SK-N-SH (cell line): ENCODE results near the gene GTF2F2. TPM values are rescaled to one million over a fixed set of nuclear protein-coding genes. Genes with fewer than 3 reads are reported as not detected.

Source experiments
- CTCF ChIA-PET: fragments of 300-600, 350-600 bp; formaldehyde crosslinking; extraction: SDS; loops from one replicate; lab custom pipeline; 2021; lab: Yijun Ruan, JAX
- POLR2A ChIA-PET: fragments of 350-600 bp; sonication (Branson Sonifier 250); formaldehyde crosslinking; extraction: SDS; loops from one replicate; lab custom pipeline; 2020; ENCODE audit warnings: antibody characterized with exemption, inconsistent platforms; lab: Yijun Ruan, JAX
- DNase-seq: peaks from one replicate; pipeline ENCODE4 v3.0.0; 2012
- H2AFZ ChIP-seq: fragments of 200-600 bp; sonication (generic); 2 replicates; pipeline ENCODE4 v1.8.1; 2016; ENCODE audit warnings: antibody characterized with exemption, mild to moderate bottlenecking, low read depth
- H3F3A ChIP-seq: fragments of 200-600 bp; sonication (generic); replicated peaks from 2 replicates; pipeline ENCODE3; 2016; ENCODE audit warnings: antibody characterized with exemption, mild to moderate bottlenecking; ENCODE audit not compliant: insufficient read depth
- H3K27ac ChIP-seq, 2 experiments: fragments of 200-500 bp in 1 of 2; fragments of 200-600 bp in 1 of 2; sonication (Bioruptor generic) in 1 of 2; sonication (generic), shearing (Covaris generic) in 1 of 2; 2 replicates each; pipeline versions ENCODE4 v1.5.1 to v1.6.1; 2014 to 2016; ENCODE audit warnings: low read depth in 2 of 2, inconsistent platforms in 1 of 2, low read length in 1 of 2, mild to moderate bottlenecking in 1 of 2, mixed read lengths in 1 of 2
- H3K27me3 ChIP-seq: fragments of 200-600 bp; sonication (generic), shearing (Covaris generic); 2 replicates; pipeline ENCODE4 v1.6.1; 2016; ENCODE audit warnings: mixed run types; ENCODE audit not compliant: insufficient read depth
- H3K36me3 ChIP-seq, 2 experiments: fragments of 200-500 bp in 1 of 2; fragments of 200-600 bp in 1 of 2; sonication (Bioruptor generic) in 1 of 2; sonication (generic) in 1 of 2; replicated peaks in 1 of 2; 2 replicates each; pipeline versions ENCODE3 to v1.5.1; 2014 to 2016; ENCODE audit warnings: low read length in 1 of 2, mild to moderate bottlenecking in 1 of 2; ENCODE audit not compliant: insufficient read depth in 2 of 2, control insufficient read depth in 1 of 2
- H3K4me1 ChIP-seq, 2 experiments: fragments of 200-500 bp in 1 of 2; fragments of 200-600 bp in 1 of 2; sonication (Bioruptor generic) in 1 of 2; sonication (generic), shearing (Covaris generic) in 1 of 2; 2 replicates each; pipeline versions ENCODE4 v1.5.1 to v1.6.1; 2014 to 2016; ENCODE audit warnings: low read depth in 1 of 2, low read length in 1 of 2, mixed run types in 1 of 2; ENCODE audit not compliant: insufficient read depth in 2 of 2, control insufficient read depth in 1 of 2
- H3K4me2 ChIP-seq: fragments of 200-600 bp; sonication (generic), shearing (Covaris generic); 2 replicates; pipeline ENCODE4 v1.6.1; 2017; ENCODE audit warnings: mixed run types
- H3K4me3 ChIP-seq, 2 experiments: fragments of 200-500 bp in 1 of 2; fragments of 200-600 bp in 1 of 2; sonication (Bioruptor generic) in 1 of 2; sonication (generic), shearing (Covaris generic) in 1 of 2; 2 replicates each; pipeline versions ENCODE4 v1.5.1 to v1.8.1; 2014 to 2016; ENCODE audit warnings: low read depth in 2 of 2, inconsistent platforms in 1 of 2, low read length in 1 of 2, mild to moderate bottlenecking in 1 of 2, mixed read lengths in 1 of 2, moderate library complexity in 1 of 2
- H3K79me2 ChIP-seq: fragments of 200-600 bp; sonication (generic); 2 replicates; pipeline ENCODE4 v1.8.1; 2017; ENCODE audit warnings: mild to moderate bottlenecking; ENCODE audit not compliant: insufficient read depth
- H3K9ac ChIP-seq: fragments of 200-600 bp; sonication (generic); 2 replicates; pipeline ENCODE4 v1.6.1; 2017; ENCODE audit warnings: mixed run types
- H3K9me2 ChIP-seq: fragments of 200-600 bp; sonication (generic); 2 replicates; pipeline ENCODE4 v1.6.1; 2017; ENCODE audit warnings: mixed run types
- H3K9me3 ChIP-seq: fragments of 200-600 bp; sonication (generic); 2 replicates; pipeline ENCODE4 v1.6.1; 2017; ENCODE audit warnings: mixed run types, mild to moderate bottlenecking, moderate library complexity
- H4K20me1 ChIP-seq: fragments of 200-600 bp; sonication (generic); 2 replicates; pipeline ENCODE4 v1.6.1; 2017; ENCODE audit warnings: mild to moderate bottlenecking, mixed run types; ENCODE audit not compliant: insufficient read depth
- CHD2 ChIP-seq: fragments of 150-350 bp; IDR thresholded peaks from 2 replicates; pipeline ENCODE4 v1.6.1; 2018; ENCODE audit warnings: low read length; ENCODE audit not compliant: partially characterized antibody
- ELF1 ChIP-seq: IDR thresholded peaks from 2 replicates; pipeline ENCODE4 v1.4.0; 2012
- EP300 ChIP-seq, 2 experiments: IDR thresholded peaks; 2 replicates each; pipeline versions ENCODE4 v1.4.0 to v1.6.1; 2012; ENCODE audit warnings: borderline replicate concordance in 1 of 2, low read depth in 1 of 2, low read length in 1 of 2
- EZH2phosphoT487 ChIP-seq: fragments of 200-600 bp; sonication (generic); IDR thresholded peaks from 2 replicates; pipeline ENCODE4 v1.6.1; 2017; ENCODE audit warnings: low read depth, mixed run types, mild to moderate bottlenecking, antibody characterized with exemption, moderate library complexity, borderline replicate concordance
- FOSL2 ChIP-seq: IDR thresholded peaks from 2 replicates; pipeline ENCODE4 v1.4.0; 2012; ENCODE audit warnings: low read depth, mild to moderate bottlenecking, moderate library complexity, borderline replicate concordance
- FOXM1 ChIP-seq: IDR thresholded peaks from 2 replicates; pipeline ENCODE4 v1.4.0; 2012; ENCODE audit warnings: low read depth, mild to moderate bottlenecking
- GATA2 ChIP-seq: sonication (generic); formaldehyde crosslinking; IDR thresholded peaks from 2 replicates; pipeline ENCODE4 v1.5.0; 2020; ENCODE audit warnings: mild to moderate bottlenecking, missing genetic modification reagents
- MAX ChIP-seq: IDR thresholded peaks from 2 replicates; pipeline ENCODE4 v1.4.0; 2012; ENCODE audit warnings: low read depth
- MEF2A ChIP-seq: IDR thresholded peaks from 2 replicates; pipeline ENCODE4 v1.4.0; 2012; ENCODE audit warnings: low read depth, borderline replicate concordance
- MXI1 ChIP-seq: IDR thresholded peaks from 2 replicates; pipeline ENCODE4 v1.6.1; 2012; ENCODE audit warnings: mild to moderate bottlenecking, low read depth, low read length, improper control_type of control experiment
- NFIC ChIP-seq: IDR thresholded peaks from 2 replicates; pipeline ENCODE4 v1.4.0; 2012; ENCODE audit warnings: borderline replicate concordance
- NRF1 ChIP-seq: IDR thresholded peaks from 2 replicates; pipeline ENCODE4 v1.6.1; 2012; ENCODE audit warnings: low read depth, mild to moderate bottlenecking, low read length
- RFX5 ChIP-seq: IDR thresholded peaks from 2 replicates; pipeline ENCODE4 v1.6.1; 2012; ENCODE audit warnings: mild to moderate bottlenecking, improper control_type of control experiment, low read length
- RXRA ChIP-seq: IDR thresholded peaks from 2 replicates; pipeline ENCODE4 v1.4.0; 2012; ENCODE audit warnings: low read depth, mild to moderate bottlenecking, borderline replicate concordance
- SIN3A ChIP-seq: IDR thresholded peaks from 2 replicates; pipeline ENCODE4 v1.6.1; 2012; ENCODE audit warnings: low read depth, mild to moderate bottlenecking, low read length, moderate library complexity, borderline replicate concordance
- SMC3 ChIP-seq: IDR thresholded peaks from 2 replicates; pipeline ENCODE4 v1.6.1; 2012; ENCODE audit warnings: low read depth, low read length, improper control_type of control experiment
- TEAD4 ChIP-seq: IDR thresholded peaks from 2 replicates; pipeline ENCODE4 v1.4.0; 2012; ENCODE audit warnings: mild to moderate bottlenecking, borderline replicate concordance; ENCODE audit not compliant: insufficient read depth
- USF1 ChIP-seq: IDR thresholded peaks from 2 replicates; pipeline ENCODE4 v1.4.0; 2012; ENCODE audit warnings: low read depth, borderline replicate concordance
- YY1 ChIP-seq: IDR thresholded peaks from 2 replicates; pipeline ENCODE4 v1.4.0; 2012; ENCODE audit warnings: low read depth, mild to moderate bottlenecking
- WGBS: methylation state at CpG from one replicate; pipeline ENCODE4 v1.1.6; 2017; ENCODE audit warnings: low lambda C conversion rate; 5-methylcytosine and 5-hydroxymethylcytosine counted together
- polyA plus RNA-seq, 3 experiments: library from polyadenylated mRNA; depleted of rRNA; stranded (reverse); fragments of >200 nt; gene quantifications; 2 replicates each; pipeline ENCODE4 v1.2.3, GENCODE V29; 2012
- small RNA-seq, 7 experiments: library from RNA; depleted of rRNA; stranded (forward); fragments of <200 nt; gene quantifications; one replicate each; pipeline ENCODE3, GENCODE V24; 2012
- TF ChIP-seq, protein P1 (sequence below): fragments of 150-350 bp; IDR thresholded peaks from 2 replicates; pipeline ENCODE4 v1.6.1; 2016; ENCODE audit warnings: mild to moderate bottlenecking, low read depth, low read length

The GTF2F2 gene
- polyA plus RNA-seq, 1 of the 3 experiments (the other 2 are of a cell fraction) = 24.2 TPM

DNA sequence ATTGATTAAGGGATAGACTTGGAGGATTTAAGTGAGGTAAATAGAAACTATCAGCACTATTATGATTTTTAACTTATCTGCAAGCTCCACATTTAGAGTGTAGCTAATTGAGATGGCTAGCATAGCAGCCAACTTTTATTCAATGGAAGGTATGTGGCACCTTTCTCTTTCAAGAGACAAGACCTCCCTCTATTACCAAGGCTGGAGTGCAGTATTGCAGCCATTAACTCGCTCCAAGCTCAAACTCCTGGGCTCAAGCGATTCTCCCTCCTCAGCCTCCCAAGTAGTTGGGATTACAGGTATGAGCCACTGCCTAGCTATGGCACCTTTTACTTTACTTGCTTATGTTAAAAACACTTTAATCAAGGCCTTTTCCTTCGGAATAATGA, 212.5 kb downstream of the GTF2F2 start (continued):
- no peak for TF ChIP-seq EZH2phosphoT487
- no peak for TF ChIP-seq RFX5
- no peak for TF ChIP-seq EP300 (IDR thresholded peaks at IDR 0.05; ENCODE audit: borderline replicate concordance in 1 of 2, low read depth in 1 of 2, low read length in 1 of 2)
- TF ChIP-seq RXRA = no peak
- no peak for TF ChIP-seq MEF2A
- no peak for TF ChIP-seq MXI1
- TF ChIP-seq CHD2 = no peak
- TF ChIP-seq, protein P1, sequence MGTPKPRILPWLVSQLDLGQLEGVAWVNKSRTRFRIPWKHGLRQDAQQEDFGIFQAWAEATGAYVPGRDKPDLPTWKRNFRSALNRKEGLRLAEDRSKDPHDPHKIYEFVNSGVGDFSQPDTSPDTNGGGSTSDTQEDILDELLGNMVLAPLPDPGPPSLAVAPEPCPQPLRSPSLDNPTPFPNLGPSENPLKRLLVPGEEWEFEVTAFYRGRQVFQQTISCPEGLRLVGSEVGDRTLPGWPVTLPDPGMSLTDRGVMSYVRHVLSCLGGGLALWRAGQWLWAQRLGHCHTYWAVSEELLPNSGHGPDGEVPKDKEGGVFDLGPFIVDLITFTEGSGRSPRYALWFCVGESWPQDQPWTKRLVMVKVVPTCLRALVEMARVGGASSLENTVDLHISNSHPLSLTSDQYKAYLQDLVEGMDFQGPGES = no peak
- no peak for TF ChIP-seq YY1
- TF ChIP-seq SIN3A = no peak
- TF ChIP-seq, all 33 proteins: peak for 0

GRCh38 chr13:45333251-45333976, 213.1 kb downstream of the GTF2F2 start:
- POLR2A ChIA-PET = interaction anchor here (1.0 to 1.8 kb wide), 2 partner anchors 9 to 10 kb away, joined by 4 to 5 read pairs; no protein-coding TSS in a partner anchor
- H3K9me3 ChIP-seq = no peaks in the 10 kb centered on the region
- TF ChIP-seq MAX = no peak
- no peak for TF ChIP-seq TEAD4
- no peak for TF ChIP-seq FOSL2
- no peak for TF ChIP-seq NFIC
- TF ChIP-seq CHD2 = no peak
- TF ChIP-seq USF1 = no peak
- TF ChIP-seq ELF1 = no peak
- no peak for TF ChIP-seq GATA2 (CRISPR knock-in tag)
- TF ChIP-seq EP300 (IDR thresholded peaks at IDR 0.05; ENCODE audit: borderline replicate concordance in 1 of 2, low read depth in 1 of 2, low read length in 1 of 2) = no peak
- TF ChIP-seq NRF1 = no peak
- TF ChIP-seq YY1 = no peak
- TF ChIP-seq SMC3 = no peak
- no peak for TF ChIP-seq FOXM1
- TF ChIP-seq, all 33 proteins: peak for 0
- Histone ChIP-seq H2AFZ (no peak overlapping the region), H3K9ac (peak overlapping the region; percentile 16; the same call in 1 of the 2 replicates), H3K79me2 (peaks cover 31% of the 10 kb centered on the region), H4K20me1 (peaks cover 64% of the 10 kb centered on the region), H3K4me1 (peaks cover 5 to 64% of the 10 kb centered on the region in 2 experiments), H3K36me3 (peaks cover 38 to 42% of the 10 kb centered on the region in 2 experiments), H3K4me3 (no peak overlapping the region), H3K4me2 (peak overlapping the region; percentile 53; the same call in 1 of the 2 replicates), H3K27ac (peak overlapping the region in 1 of 2 experiments; percentile 86; a peak in 2 of 4 replicates), H3K9me2 (no peaks in the 10 kb centered on the region), H3K27me3 (no peaks in the 10 kb centered on the region), H3F3A (peaks cover 98% of the 10 kb centered on the region)
- CTCF ChIA-PET = no interaction called here
- no peak for DNase-seq
- WGBS = 69% methylated on average over 3 of the region's 3 CpGs

Small RNA genes lying within 50 kb of the gene (small RNA-seq; reads per million reads assigned to genes)
- 0 reads per million in 7 experiments for gene AL138693.1
- gene AL138963.2 = 0 to 1.8 (median 0) reads per million in 7 experiments

Other genes starting within 250 kb of the GTF2F2 start
- gene NUFIP1, start 131.0 kb upstream of the GTF2F2 start, polyA plus RNA-seq (2012; rRNA removed) = 1.8 and 1.9 TPM in 2 replicates
- gene GPALPP1, start 131.0 kb upstream of the GTF2F2 start, polyA plus RNA-seq (2012; rRNA removed) = 11.7 and 16.6 TPM in 2 replicates
- 0.56 and 1.3 TPM in 2 replicates for gene KCTD4, start 80.5 kb downstream of the GTF2F2 start, polyA plus RNA-seq (2012; rRNA removed)
- gene TPT1, start 220.7 kb downstream of the GTF2F2 start, polyA plus RNA-seq (2012; rRNA removed) = 1,919 and 2,653 TPM in 2 replicates